IMR-90 (cell line): ENCODE data around the gene ACVR1. TPM values are rescaled to one million over a fixed set of nuclear protein-coding genes. Genes with fewer than 3 reads are reported as not detected.

Experiments used
- ATAC-seq: fragments of 200-7000 bp; cut with Tn5 transposase; 2 replicates; pipeline ENCODE4 v1.9.1; 2020; ENCODE audit warnings: low read depth, mild to moderate bottlenecking, moderate library complexity
- BruUV-seq: library from RNA; stranded (reverse); fragments of 400-500 nt; replicated peaks from 2 replicates; lab custom pipeline; 2021; lab: Mats Ljungman, UMichigan
- CTCF ChIA-PET: fragments of 300-600 bp; formaldehyde crosslinking; extraction: SDS; loops from one replicate; lab custom pipeline; 2021; ENCODE audit warnings: antibody characterized with exemption; lab: Yijun Ruan, JAX
- POLR2A ChIA-PET: fragments of 300-600 bp; sonication (Branson Sonifier 250); formaldehyde crosslinking; loops from one replicate; lab custom pipeline; 2022; ENCODE audit warnings: antibody characterized with exemption; ENCODE audit not compliant: unreplicated experiment; lab: Charles Lee
- DNase-seq: peaks from one replicate; pipeline ENCODE4 v3.0.0; 2013
- H2AFZ ChIP-seq: replicated peaks from 2 replicates; pipeline ENCODE3; 2013; ENCODE audit warnings: low read length, mild to moderate bottlenecking; ENCODE audit not compliant: poor library complexity
- H2AK5ac ChIP-seq: 2 replicates; pipeline ENCODE4 v1.6.1; 2013; ENCODE audit warnings: low read depth, low read length, inconsistent platforms
- H2AK9ac ChIP-seq: replicated peaks from 2 replicates; pipeline ENCODE3; 2013; ENCODE audit warnings: mild to moderate bottlenecking, low read depth, low read length, moderate library complexity; ENCODE audit not compliant: poor library complexity
- H2BK120ac ChIP-seq: 2 replicates; pipeline ENCODE4 v1.6.1; 2013; ENCODE audit warnings: low read depth, low read length, inconsistent platforms
- H2BK15ac ChIP-seq: 3 replicates; pipeline ENCODE4 v1.6.1; 2013; ENCODE audit warnings: low read depth, low read length, inconsistent platforms
- H2BK20ac ChIP-seq: 2 replicates; pipeline ENCODE4 v1.6.1; 2013; ENCODE audit warnings: low read depth, mild to moderate bottlenecking, inconsistent platforms, low read length, moderate library complexity
- H2BK5ac ChIP-seq: 2 replicates; pipeline ENCODE4 v1.6.1; 2013; ENCODE audit warnings: mild to moderate bottlenecking, low read depth, low read length, inconsistent platforms; ENCODE audit not compliant: poor library complexity, severe bottlenecking
- H3K14ac ChIP-seq: replicated peaks from 2 replicates; pipeline ENCODE4 v1.6.1; 2013; ENCODE audit warnings: low read depth, low read length, inconsistent platforms
- H3K18ac ChIP-seq: 2 replicates; pipeline ENCODE4 v1.6.1; 2013; ENCODE audit warnings: low read depth, low read length, control low read depth
- H3K23ac ChIP-seq: 2 replicates; pipeline ENCODE4 v1.6.1; 2013; ENCODE audit warnings: low read depth, low read length, inconsistent platforms
- H3K27ac ChIP-seq: 2 replicates; pipeline ENCODE4 v1.5.1; 2013; ENCODE audit warnings: mild to moderate bottlenecking, control low read depth, low read length; ENCODE audit not compliant: insufficient read depth
- H3K27me3 ChIP-seq: 2 replicates; pipeline ENCODE4 v1.6.1; 2013; ENCODE audit warnings: low read length; ENCODE audit not compliant: control insufficient read depth, insufficient read depth
- H3K36me3 ChIP-seq: 2 replicates; pipeline ENCODE4 v1.6.1; 2013; ENCODE audit warnings: low read length, mixed read lengths; ENCODE audit not compliant: control insufficient read depth, insufficient read depth
- H3K4ac ChIP-seq: 2 replicates; pipeline ENCODE4 v1.6.1; 2013; ENCODE audit warnings: low read depth, low read length, inconsistent platforms
- H3K4me1 ChIP-seq: 2 replicates; pipeline ENCODE4 v1.6.1; 2013; ENCODE audit warnings: low read length, mixed read lengths; ENCODE audit not compliant: control insufficient read depth, insufficient read depth
- H3K4me2 ChIP-seq: 2 replicates; pipeline ENCODE4 v1.6.1; 2013; ENCODE audit warnings: low read depth, mild to moderate bottlenecking, control low read depth, low read length, moderate library complexity
- H3K4me3 ChIP-seq: 2 replicates; pipeline ENCODE4 v1.5.1; 2013; ENCODE audit warnings: low read depth, mild to moderate bottlenecking, control low read depth, low read length, moderate library complexity; ENCODE audit not compliant: insufficient read depth
- H3K56ac ChIP-seq: 2 replicates; pipeline ENCODE4 v1.6.1; 2013; ENCODE audit warnings: low read length, inconsistent platforms; ENCODE audit not compliant: insufficient read depth; ENCODE audit errors: extremely low read depth
- H3K79me1 ChIP-seq, 2 experiments: 2 replicates each; pipeline ENCODE4 v1.6.1; 2013; ENCODE audit warnings: low read length in 2 of 2, inconsistent platforms in 1 of 2, low read depth in 1 of 2
- H3K9ac ChIP-seq: 2 replicates; pipeline ENCODE4 v1.6.1; 2013; ENCODE audit warnings: low read depth, low read length, control low read depth
- H3K9me1 ChIP-seq: 2 replicates; pipeline ENCODE4 v1.6.1; 2013; ENCODE audit warnings: low read length, inconsistent platforms; ENCODE audit not compliant: insufficient read depth
- H3K9me3 ChIP-seq: 2 replicates; pipeline ENCODE4 v1.6.1; 2013; ENCODE audit warnings: low read length; ENCODE audit not compliant: control insufficient read depth, insufficient read depth
- H4K20me1 ChIP-seq: 2 replicates; pipeline ENCODE4 v1.6.1; 2013; ENCODE audit warnings: low read length, inconsistent platforms; ENCODE audit not compliant: insufficient read depth
- H4K5ac ChIP-seq: 2 replicates; pipeline ENCODE4 v1.6.1; 2013; ENCODE audit warnings: mild to moderate bottlenecking, low read depth, low read length, control low read depth
- H4K8ac ChIP-seq, 2 experiments: 2 replicates each; pipeline ENCODE4 v1.6.1; 2013; ENCODE audit warnings: low read depth in 2 of 2, low read length in 2 of 2, control low read depth in 1 of 2, inconsistent platforms in 1 of 2
- H4K91ac ChIP-seq: 2 replicates; pipeline ENCODE4 v1.6.1; 2013; ENCODE audit warnings: low read depth, low read length, inconsistent platforms; ENCODE audit not compliant: insufficient read depth
- BHLHE40 ChIP-seq: fragments of 150-350 bp; IDR thresholded peaks from 2 replicates; pipeline ENCODE4 v1.6.1; 2016; ENCODE audit warnings: mild to moderate bottlenecking, low read depth, low read length
- CEBPB ChIP-seq: IDR thresholded peaks from 2 replicates; pipeline ENCODE4 v1.6.1; 2012; ENCODE audit warnings: low read depth, low read length, improper control_type of control experiment
- CHD1 ChIP-seq: IDR thresholded peaks from 2 replicates; pipeline ENCODE4 v1.6.1; 2012; ENCODE audit warnings: low read depth, low read length, improper control_type of control experiment
- FOS ChIP-seq: fragments of 150-350 bp; IDR thresholded peaks from 2 replicates; pipeline ENCODE4 v1.6.1; 2016; ENCODE audit warnings: low read depth, low read length
- MAFK ChIP-seq: IDR thresholded peaks from 2 replicates; pipeline ENCODE4 v1.6.1; 2012; ENCODE audit warnings: low read depth, low read length, improper control_type of control experiment
- MAZ ChIP-seq: IDR thresholded peaks from 2 replicates; pipeline ENCODE4 v1.6.1; 2012; ENCODE audit warnings: low read depth, mild to moderate bottlenecking, low read length, improper control_type of control experiment, moderate library complexity, borderline replicate concordance
- NFE2L2 ChIP-seq: fragments of 150-350 bp; IDR thresholded peaks from 2 replicates; pipeline ENCODE4 v1.6.1; 2016; ENCODE audit warnings: low read depth, mild to moderate bottlenecking, low read length
- POLR2A ChIP-seq: IDR thresholded peaks from 2 replicates; pipeline ENCODE4 v1.6.1; 2012; ENCODE audit warnings: mild to moderate bottlenecking, low read depth, low read length
- RAD21 ChIP-seq: IDR thresholded peaks from 2 replicates; pipeline ENCODE4 v1.6.1; 2012; ENCODE audit warnings: low read length, improper control_type of control experiment
- RCOR1 ChIP-seq: IDR thresholded peaks from 2 replicates; pipeline ENCODE4 v1.6.1; 2012; ENCODE audit warnings: mild to moderate bottlenecking, low read length, improper control_type of control experiment; ENCODE audit not compliant: insufficient replicate concordance
- RFX5 ChIP-seq: IDR thresholded peaks from 2 replicates; pipeline ENCODE4 v1.8.0; 2012; ENCODE audit warnings: low read depth, mild to moderate bottlenecking, low read length, moderate library complexity
- SMC3 ChIP-seq: fragments of 150-350 bp; IDR thresholded peaks from 2 replicates; pipeline ENCODE4 v1.6.1; 2016; ENCODE audit warnings: low read depth, mild to moderate bottlenecking, antibody characterized with exemption, low read length, moderate library complexity
- WGBS, 2 experiments: methylation state at CpG; one replicate each; pipeline versions ENCODE4 v1.1.5 to v1.1.7; 2013; ENCODE audit warnings: missing lambda C conversion rate in 2 of 2; ENCODE audit not compliant: insufficient read length in 1 of 2; ENCODE audit errors: extremely low coverage in 2 of 2; 5-methylcytosine and 5-hydroxymethylcytosine counted together
- dilution Hi-C: fragments of 300-500 bp; cut with HindIII; formaldehyde crosslinking; loops from one replicate; pipeline ENCODE4 v1.14.3; 2018; ENCODE audit warnings: low sequenced_read_pairs; ENCODE audit not compliant: unreplicated experiment
- in situ Hi-C: fragments of 300-500 bp; cut with MboI; formaldehyde crosslinking; loops from 3 replicates; pipeline ENCODE4 v1.14.3; 2019; ENCODE audit warnings: low sequenced_read_pairs, inconsistent platforms, mixed read lengths
- intact Hi-C: fragments of 100-400 bp; cut with micrococcal nuclease; formaldehyde crosslinking; loops from 2 replicates; pipeline ENCODE4 v1.10.0; 2022
- polyA plus RNA-seq, 3 experiments: library from polyadenylated mRNA; depleted of rRNA; stranded (reverse); fragments of >200 nt; gene quantifications; 2 replicates each; pipeline ENCODE4 v1.2.3, GENCODE V29; 2012; ENCODE audit warnings: low replicate concordance in 1 of 3
- total RNA-seq: library from RNA; depleted of rRNA; stranded (reverse); fragments of >200 nt; gene quantifications from 2 replicates; pipeline ENCODE4 v1.2.3, GENCODE V29; 2012
- TF ChIP-seq, protein P1 (sequence below): fragments of 150-350 bp; IDR thresholded peaks from 2 replicates; pipeline ENCODE4 v1.6.1; 2016; ENCODE audit warnings: low read depth, mild to moderate bottlenecking, low read length, moderate library complexity, borderline replicate concordance

The ACVR1 gene
- total and polyA plus RNA-seq, 2 of the 4 experiments (the other 2 are of a cell fraction), result 21.1 to 40.8 TPM

DNA sequence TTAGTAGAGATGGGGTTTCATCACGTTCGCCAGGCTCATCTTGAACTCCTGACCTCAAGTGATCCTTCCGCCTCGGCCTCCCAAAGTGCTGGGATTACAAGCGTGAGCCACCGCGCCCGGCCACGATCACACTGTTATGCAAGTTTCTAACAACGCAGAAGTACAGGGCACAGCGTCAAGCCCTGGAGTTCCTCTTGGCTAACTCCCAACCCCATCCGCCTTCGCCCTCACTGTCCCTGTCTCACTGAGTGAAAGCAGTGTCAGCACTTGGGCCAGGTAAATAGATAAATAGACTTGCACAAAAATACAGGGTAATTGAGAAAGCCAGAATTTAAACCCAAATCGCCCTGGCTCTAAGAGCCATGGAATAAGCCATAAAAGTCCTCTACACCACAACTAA lies 111.7 kb downstream of the ACVR1 start:
- Histone ChIP-seq H3K18ac (no peak overlapping the region), H3K9me1 (no peaks in the 10 kb centered on the region), H3K27ac (no peak overlapping the region), H2BK5ac (no peak overlapping the region), H4K91ac (no peak overlapping the region), H3K23ac (no peak overlapping the region), H4K5ac (no peak overlapping the region), H3K4me3 (no peak overlapping the region), H3K4me2 (no peak overlapping the region), H3K4ac (no peak overlapping the region), H3K27me3 (no peaks in the 10 kb centered on the region), H3K4me1 (no peaks in the 10 kb centered on the region), H3K56ac (no peak overlapping the region), H2AK9ac (no peak overlapping the region), H2BK120ac (no peak overlapping the region), H3K9me3 (peaks cover 2% of the 10 kb centered on the region; the same call in 1 of the 2 replicates), H4K8ac (no peak overlapping the region), H3K36me3 (peaks cover 24% of the 10 kb centered on the region), H2BK20ac (no peak overlapping the region), H3K79me1 (peaks cover 3 to 4% of the 10 kb centered on the region in 2 experiments; a peak in 2 of 4 replicates), H3K14ac (no peak overlapping the region), H2AFZ (no peak overlapping the region), H2BK15ac (no peak overlapping the region), H2AK5ac (no peak overlapping the region), H4K20me1 (no peaks in the 10 kb centered on the region), H3K9ac (no peak overlapping the region)
- ChIA-PET POLR2A (no interaction called here), CTCF (no interaction called here)
- intact Hi-C loops (no loop called here), in situ Hi-C loops (loop anchor here (25.0 kb wide), 2 partner anchors 277 to 998 kb away; no protein-coding TSS in a partner anchor), dilution Hi-C loops (no loop called here)
- WGBS, 2 experiments, result 97% methylated on average over 5 of the region's 14 CpGs; no CpG with 5 or more reads in 1 of the 2 experiments
- no TSS peak for BruUV-seq
- DNase-seq (no peak), ATAC-seq (no peak)
- no peak for TF ChIP-seq MAFK
- no peak for TF ChIP-seq BHLHE40
- TF ChIP-seq RAD21, result no peak
- TF ChIP-seq NFE2L2, result no peak
- no peak for TF ChIP-seq SMC3
- TF ChIP-seq RFX5, result no peak
- TF ChIP-seq POLR2A, result no peak
- no peak for TF ChIP-seq RCOR1
- TF ChIP-seq FOS, result no peak
- TF ChIP-seq MAZ, result no peak
- TF ChIP-seq CHD1, result no peak
- TF ChIP-seq, protein P1, sequence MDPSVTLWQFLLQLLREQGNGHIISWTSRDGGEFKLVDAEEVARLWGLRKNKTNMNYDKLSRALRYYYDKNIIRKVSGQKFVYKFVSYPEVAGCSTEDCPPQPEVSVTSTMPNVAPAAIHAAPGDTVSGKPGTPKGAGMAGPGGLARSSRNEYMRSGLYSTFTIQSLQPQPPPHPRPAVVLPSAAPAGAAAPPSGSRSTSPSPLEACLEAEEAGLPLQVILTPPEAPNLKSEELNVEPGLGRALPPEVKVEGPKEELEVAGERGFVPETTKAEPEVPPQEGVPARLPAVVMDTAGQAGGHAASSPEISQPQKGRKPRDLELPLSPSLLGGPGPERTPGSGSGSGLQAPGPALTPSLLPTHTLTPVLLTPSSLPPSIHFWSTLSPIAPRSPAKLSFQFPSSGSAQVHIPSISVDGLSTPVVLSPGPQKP, result no peak
- no peak for TF ChIP-seq CEBPB
